ENCODE results near the gene ZNF81. TPM values are rescaled to one million over a fixed set of nuclear protein-coding genes. Genes with fewer than 3 reads are reported as not detected.
A peak's percentile ranks its signal among the peaks of the same experiment; 100 is the strongest.

The ZNF81 gene
- total and polyA plus RNA-seq, 2 of the 13 experiments (the other 11 are each of a cell fraction or from before 2014, with no cell fraction given): 1.4 to 3.2 TPM

GRCh38 chrX:47836164-47837072, at the start of gene ZNF81 (continued):
- TF ChIP-seq TEF (CRISPR knock-in tag; IDR thresholded peaks at IDR 0.05) (peak; percentile 38; the same call in 1 of the 2 replicates), NR3C1 (CRISPR knock-in tag; IDR thresholded peaks at IDR 0.05) (no peak), HMG20B (CRISPR knock-in tag; conservative IDR thresholded peaks at IDR 0.05) (no peak), ZNF333 (CRISPR knock-in tag; IDR thresholded peaks at IDR 0.05; ENCODE audit: borderline replicate concordance) (no peak), FOXJ3 (CRISPR knock-in tag; IDR thresholded peaks at IDR 0.05; ENCODE audit: borderline replicate concordance) (no peak), GPBP1L1 (CRISPR knock-in tag; IDR thresholded peaks at IDR 0.05) (no peak), ZNF160 (CRISPR knock-in tag; IDR thresholded peaks at IDR 0.05) (no peak), CBFB (CRISPR knock-in tag; IDR thresholded peaks at IDR 0.05) (no peak), NFKB2 (CRISPR knock-in tag; IDR thresholded peaks at IDR 0.05; ENCODE audit: borderline replicate concordance) (no peak), E2F2 (CRISPR knock-in tag; IDR thresholded peaks at IDR 0.05; ENCODE audit: borderline replicate concordance) (no peak), ZNF232 (CRISPR knock-in tag; IDR thresholded peaks at IDR 0.05; ENCODE audit: borderline replicate concordance) (no peak), HNF1A (IDR thresholded peaks at IDR 0.05; ENCODE audit: low read depth) (no peak), HNF1A (CRISPR knock-in tag; IDR thresholded peaks at IDR 0.05; ENCODE audit: borderline replicate concordance) (no peak), ZNF772 (CRISPR knock-in tag; IDR thresholded peaks at IDR 0.05) (no peak), REXO4 (CRISPR knock-in tag; IDR thresholded peaks at IDR 0.05; ENCODE audit: borderline replicate concordance) (no peak), GATAD1 (CRISPR knock-in tag; IDR thresholded peaks at IDR 0.05) (peak; percentile 43; the same call in 1 of the 2 replicates), HNRNPUL1 (IDR thresholded peaks at IDR 0.05; ENCODE audit: low read depth, low read length) (no peak), ATF3 (CRISPR knock-in tag; IDR thresholded peaks at IDR 0.05) (no peak), ZBTB20 (CRISPR knock-in tag; IDR thresholded peaks at IDR 0.05; ENCODE audit: borderline replicate concordance, low read depth) (no peak), CEBPG (CRISPR knock-in tag; IDR thresholded peaks at IDR 0.05) (no peak), ZNF879 (CRISPR knock-in tag; IDR thresholded peaks at IDR 0.05) (no peak)
